Fibroblast of peridontal ligament (primary cell): ENCODE data around the gene YBEY.
A peak's percentile ranks its signal among the peaks of the same experiment; 100 is the strongest.
"Not testable (repeated sequence)": the region's sequence is repeated elsewhere in the genome, so short reads cannot be mapped to it uniquely, and the experiment has no call there.

Experiments
- DNase-seq: peaks from one replicate; pipeline ENCODE4 v3.0.0-alpha.2; 2010; ENCODE audit errors: extremely low read depth

The YBEY gene, protein sequence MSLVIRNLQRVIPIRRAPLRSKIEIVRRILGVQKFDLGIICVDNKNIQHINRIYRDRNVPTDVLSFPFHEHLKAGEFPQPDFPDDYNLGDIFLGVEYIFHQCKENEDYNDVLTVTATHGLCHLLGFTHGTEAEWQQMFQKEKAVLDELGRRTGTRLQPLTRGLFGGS

GRCh38 chr21:46285761-46286647 lies at the start of gene YBEY:
Gene YBEY (plus strand): TSS chr21:46286342. CDS start chr21:46286914, 572 bp downstream.
- DNase-seq, result peak; percentile 88

GRCh38 chr21:46237474-46237873 lies 48.7 kb upstream of the YBEY start:
- DNase-seq, result no peak

DNA sequence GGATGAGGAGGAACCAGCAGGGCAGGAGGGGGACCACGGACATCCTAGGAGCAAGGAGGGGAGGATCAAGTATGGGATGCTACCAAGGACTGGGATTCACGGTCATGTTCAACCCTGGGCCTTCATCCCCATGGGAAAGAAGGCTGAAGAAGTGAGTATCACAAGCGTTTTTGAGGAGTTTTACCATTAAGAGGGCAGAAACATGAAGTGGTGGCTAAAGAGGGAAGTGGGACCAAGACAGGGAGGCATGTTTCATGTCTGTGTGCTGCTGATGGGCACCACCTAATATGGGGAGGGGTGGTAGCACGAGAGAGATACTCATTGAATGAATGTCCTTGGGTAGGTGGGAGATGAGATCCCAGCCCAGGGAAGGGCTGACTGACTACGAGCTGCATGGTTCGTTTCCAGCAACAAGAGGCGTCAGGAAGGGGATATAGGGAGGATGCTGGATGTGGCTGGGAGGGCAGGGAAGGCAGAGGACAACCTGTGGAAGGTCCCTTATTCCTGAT lies 46.3 kb upstream of the YBEY start:
- no peak for DNase-seq

DNA sequence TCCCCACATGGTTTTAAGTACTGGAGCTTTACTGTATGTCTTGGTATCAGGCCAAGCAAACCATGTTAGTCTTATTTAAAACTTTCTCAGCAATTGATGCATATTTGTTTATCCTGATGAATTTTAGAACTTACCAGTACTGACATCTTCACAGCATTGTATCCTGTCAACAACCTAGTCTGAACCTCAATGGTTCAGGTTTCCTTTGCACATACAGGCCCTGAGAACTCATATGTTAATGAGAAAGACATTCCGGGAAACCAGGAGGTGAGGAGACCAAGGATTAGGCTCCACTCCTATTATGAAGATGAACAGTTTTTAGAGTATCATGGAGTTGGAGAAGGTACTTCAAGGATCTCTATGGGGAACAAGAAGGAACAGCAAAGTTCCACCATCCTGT lies 44.6 kb upstream of the YBEY start:
- not testable (repeated sequence) for DNase-seq

- DNase-seq, result no peak
Measured at GRCh38 chr21:46243325-46243724, 42.8 kb upstream of the YBEY start.

- DNase-seq, result no peak
Measured at GRCh38 chr21:46243960-46244361, 42.2 kb upstream of the YBEY start.

GRCh38 chr21:46244602-46245001 lies 41.5 kb upstream of the YBEY start:
- DNase-seq, result no peak

DNA sequence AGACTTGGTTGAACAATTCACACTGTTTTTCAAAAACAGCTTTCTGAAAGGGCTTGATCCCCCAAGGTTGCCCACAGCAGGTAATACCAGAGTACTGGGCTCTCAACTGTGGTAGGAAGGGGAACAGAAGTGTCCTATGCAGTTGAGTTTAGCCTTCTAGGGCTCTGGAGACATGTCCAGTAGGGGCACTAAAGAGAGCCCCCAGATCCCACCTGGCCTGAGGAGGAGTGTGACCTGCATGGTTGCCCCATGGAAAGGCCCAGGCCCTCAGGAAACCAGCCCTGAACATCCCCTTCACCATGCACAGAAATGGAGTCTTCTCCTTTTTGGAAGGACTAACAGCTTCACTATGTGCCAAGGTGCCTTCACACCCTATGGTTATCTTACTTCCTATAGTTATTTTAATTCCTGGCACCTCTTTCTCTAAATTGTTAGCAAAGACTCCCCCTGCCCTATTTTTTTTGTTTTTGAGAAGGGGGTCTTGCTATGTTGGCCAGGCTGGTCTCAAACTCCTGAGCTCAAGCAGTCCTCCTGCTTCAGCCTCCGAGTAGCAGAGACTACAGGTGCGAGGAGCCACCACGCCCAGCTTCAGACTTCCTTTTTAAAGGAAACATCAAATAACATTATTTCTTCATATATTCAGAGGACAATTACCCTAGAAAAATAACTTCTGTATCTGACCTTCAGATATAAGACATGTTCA lies 40.8 kb upstream of the YBEY start:
- no peak for DNase-seq

DNA sequence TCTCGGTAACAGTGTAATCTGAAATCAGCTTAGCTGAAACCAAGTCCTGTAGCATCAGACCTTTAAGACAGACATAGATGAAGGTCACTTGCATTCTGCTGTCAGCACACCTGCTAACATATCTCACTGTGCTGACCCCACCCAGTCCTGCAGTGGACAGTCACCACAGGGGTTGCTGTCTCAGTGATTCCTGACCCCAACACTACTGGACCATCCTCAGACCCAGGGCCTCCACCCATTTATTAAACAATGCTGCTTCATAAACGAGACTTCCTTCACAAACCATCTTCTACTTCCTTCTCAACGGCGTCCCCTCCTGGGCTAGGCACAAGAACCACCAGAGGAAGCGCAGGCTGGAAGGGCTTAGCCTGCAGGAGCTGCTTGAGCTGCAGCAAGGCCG lies 39.8 kb upstream of the YBEY start:
- no peak for DNase-seq

DNA sequence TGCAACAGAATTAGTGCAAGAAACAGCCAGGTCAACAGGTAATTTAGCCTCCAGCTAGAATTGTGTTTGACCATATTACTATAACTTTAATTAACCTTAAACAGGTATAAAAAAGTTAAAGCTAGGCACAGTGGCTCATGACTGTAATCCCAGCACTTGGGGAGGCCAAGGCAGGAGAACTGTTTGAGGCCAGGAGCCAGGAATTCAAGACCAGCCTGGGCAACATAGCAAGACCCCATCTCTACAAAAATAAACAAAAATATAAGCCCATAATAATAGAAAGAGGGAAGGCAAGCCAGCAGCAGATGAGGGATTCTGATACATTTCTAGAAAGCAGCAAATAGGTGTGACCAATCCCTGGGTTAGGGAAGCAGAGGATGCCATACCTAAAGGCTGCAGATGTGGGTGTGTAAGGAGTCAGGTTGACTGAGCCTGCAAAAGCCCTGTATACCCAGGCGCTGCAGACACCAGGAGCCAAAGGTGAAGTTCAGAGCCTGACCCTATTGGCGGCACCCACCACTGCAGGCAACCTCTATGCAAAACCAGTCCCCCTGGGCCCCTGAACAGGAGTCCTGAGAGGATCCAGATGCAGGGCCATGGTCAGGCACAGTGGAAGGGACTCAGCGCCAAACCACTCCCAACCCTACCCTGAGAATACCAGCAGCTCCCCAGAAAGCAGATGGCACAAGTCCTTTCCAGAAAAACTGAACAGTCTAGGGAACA lies 38.3 kb upstream of the YBEY start:
- DNase-seq, result no peak

- DNase-seq, result no peak
Measured at GRCh38 chr21:46248422-46248782, 37.7 kb upstream of the YBEY start.

- DNase-seq, result no peak
Measured at GRCh38 chr21:46248827-46249226, 37.3 kb upstream of the YBEY start.

- no peak for DNase-seq
Measured at GRCh38 chr21:46250146-46250725, 35.9 kb upstream of the YBEY start.

- no peak for DNase-seq
Measured at GRCh38 chr21:46252840-46253239, 33.3 kb upstream of the YBEY start.

GRCh38 chr21:46253610-46254124 lies 32.5 kb upstream of the YBEY start:
- peak; percentile 42 for DNase-seq

DNA sequence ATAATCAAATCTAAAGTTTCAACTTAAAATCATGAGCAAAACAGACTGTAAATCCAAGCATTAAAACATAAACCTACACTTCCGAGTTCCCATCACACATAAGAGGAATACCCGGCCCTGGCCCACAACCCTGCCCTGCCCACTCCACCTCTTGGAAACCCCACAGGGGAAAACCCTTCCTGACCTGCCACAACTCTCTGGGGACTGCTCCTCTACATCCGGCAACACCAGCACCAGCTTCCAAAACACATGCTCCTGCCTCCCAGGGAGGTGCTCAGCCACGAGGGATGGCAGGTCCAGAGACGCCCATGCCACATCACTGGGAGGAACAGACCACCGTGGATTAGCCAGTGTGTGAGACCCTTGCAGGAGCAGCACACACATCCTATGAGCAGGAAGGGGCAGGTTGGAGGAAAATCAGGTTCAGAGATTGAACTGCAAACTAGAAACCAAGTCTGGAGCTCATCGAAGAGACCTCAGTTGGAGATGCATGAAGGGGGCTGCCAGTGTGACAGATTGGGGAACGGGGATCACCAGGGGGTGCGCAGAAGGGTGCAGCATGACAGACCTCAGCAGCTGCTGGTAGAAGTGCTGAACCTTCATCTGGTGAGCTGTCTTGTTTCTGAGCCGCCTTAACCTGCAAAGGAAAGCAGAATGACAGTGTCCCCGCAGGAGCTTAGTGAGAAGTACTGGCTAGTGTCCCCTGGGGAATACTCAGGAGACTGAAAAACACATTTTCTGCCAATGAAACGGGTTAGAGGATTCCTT lies 31.8 kb upstream of the YBEY start:
- DNase-seq, result no peak

- no peak for DNase-seq
Measured at GRCh38 chr21:46255166-46255565, 31.0 kb upstream of the YBEY start.

DNA sequence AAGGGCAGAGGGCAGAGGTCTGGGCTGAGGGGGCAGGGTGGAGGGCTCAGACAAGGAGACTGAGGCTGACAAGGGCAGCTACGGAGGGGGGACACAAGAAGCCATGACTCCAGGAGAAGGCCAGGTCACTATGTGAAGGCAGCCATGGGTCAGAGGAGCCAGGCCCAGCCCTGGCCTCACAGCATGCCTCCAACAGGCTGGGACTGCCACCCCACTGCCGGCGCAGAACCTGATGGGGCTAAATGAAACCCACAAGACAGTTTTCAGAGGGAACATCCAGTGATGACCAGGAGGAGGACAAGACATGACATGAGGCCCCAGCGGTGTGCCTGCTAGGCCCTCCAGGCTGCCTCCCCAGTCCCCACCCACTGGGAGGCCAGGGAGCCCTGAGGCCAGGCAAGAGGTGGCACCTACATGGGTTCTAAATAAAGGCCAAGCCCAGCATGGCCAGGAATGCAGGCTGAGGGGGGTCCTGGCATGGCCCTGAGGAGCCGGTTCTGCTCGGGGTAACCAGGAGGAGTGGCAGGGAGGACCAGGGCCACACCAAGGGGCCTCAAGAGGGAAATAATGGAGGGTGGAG lies 30.3 kb upstream of the YBEY start:
- no peak for DNase-seq

GRCh38 chr21:46256501-46256994 lies 29.6 kb upstream of the YBEY start:
- DNase-seq, result no peak
